Lower leg skin (tissue), 3 donors: ENCODE measurements around the gene GBP3.
"Not testable (repeated sequence)": the region's sequence is repeated elsewhere in the genome, so short reads cannot be mapped to it uniquely, and the experiment has no call there.

Source experiments
- POLR2A ChIP-seq, 2 donors: fragments of 450-650 bp; IDR thresholded peaks; one replicate each; pipeline ENCODE4 v1.6.1; 2016 to 2017; ENCODE audit warnings: antibody characterized with exemption in 2 of 2, mild to moderate bottlenecking in 1 of 2, moderate library complexity in 1 of 2
- TF ChIP-seq, protein P1 (sequence below), 3 donors: fragments of 450-650 bp; IDR thresholded peaks; one replicate each; pipeline ENCODE4 v1.5.1; 2016; ENCODE audit warnings: antibody characterized with exemption in 3 of 3, mild to moderate bottlenecking in 3 of 3, moderate library complexity in 2 of 3

DNA sequence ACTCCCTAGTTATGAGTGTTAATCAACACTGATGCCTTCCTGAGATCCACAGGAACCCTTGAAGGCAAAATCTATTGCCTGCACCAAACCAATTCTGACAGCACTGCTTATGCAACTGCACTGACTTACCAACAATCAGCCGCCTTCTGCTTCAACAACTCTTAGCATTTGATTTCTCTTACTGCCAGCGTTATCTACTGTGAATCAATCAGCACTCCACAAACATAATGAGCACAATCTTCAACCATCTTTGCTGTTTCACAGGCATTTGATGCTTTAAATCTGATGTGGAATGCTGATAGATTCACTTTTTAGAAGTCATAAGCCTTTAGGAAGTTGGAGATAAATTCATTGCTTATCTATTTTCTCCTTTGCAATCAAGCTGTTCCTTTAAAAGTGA lies 41.2 kb downstream of the GBP3 start:
- TF ChIP-seq, protein P1, sequence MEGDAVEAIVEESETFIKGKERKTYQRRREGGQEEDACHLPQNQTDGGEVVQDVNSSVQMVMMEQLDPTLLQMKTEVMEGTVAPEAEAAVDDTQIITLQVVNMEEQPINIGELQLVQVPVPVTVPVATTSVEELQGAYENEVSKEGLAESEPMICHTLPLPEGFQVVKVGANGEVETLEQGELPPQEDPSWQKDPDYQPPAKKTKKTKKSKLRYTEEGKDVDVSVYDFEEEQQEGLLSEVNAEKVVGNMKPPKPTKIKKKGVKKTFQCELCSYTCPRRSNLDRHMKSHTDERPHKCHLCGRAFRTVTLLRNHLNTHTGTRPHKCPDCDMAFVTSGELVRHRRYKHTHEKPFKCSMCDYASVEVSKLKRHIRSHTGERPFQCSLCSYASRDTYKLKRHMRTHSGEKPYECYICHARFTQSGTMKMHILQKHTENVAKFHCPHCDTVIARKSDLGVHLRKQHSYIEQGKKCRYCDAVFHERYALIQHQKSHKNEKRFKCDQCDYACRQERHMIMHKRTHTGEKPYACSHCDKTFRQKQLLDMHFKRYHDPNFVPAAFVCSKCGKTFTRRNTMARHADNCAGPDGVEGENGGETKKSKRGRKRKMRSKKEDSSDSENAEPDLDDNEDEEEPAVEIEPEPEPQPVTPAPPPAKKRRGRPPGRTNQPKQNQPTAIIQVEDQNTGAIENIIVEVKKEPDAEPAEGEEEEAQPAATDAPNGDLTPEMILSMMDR (IDR thresholded peaks at IDR 0.05) = not testable (repeated sequence)
- TF ChIP-seq POLR2A (IDR thresholded peaks at IDR 0.05) = not testable (repeated sequence)
